CD4-positive, alpha-beta memory T cell (primary cell): ENCODE data around the gene RNASE11. TPM values are rescaled to one million over a fixed set of nuclear protein-coding genes. Genes with fewer than 3 reads are reported as not detected.
A peak's percentile ranks its signal among the peaks of the same experiment; 100 is the strongest.

Experiments
- CTCF ChIA-PET: fragments of 350-600 bp; sonication (Branson Sonifier 250); formaldehyde crosslinking; loops from one replicate; lab custom pipeline; 2021; ENCODE audit warnings: inconsistent platforms; ENCODE audit not compliant: partially characterized antibody; lab: Charles Lee
- POLR2A ChIA-PET: fragments of 350-600 bp; sonication (Branson Sonifier 250); formaldehyde crosslinking; loops from one replicate; lab custom pipeline; 2021; ENCODE audit not compliant: partially characterized antibody; lab: Charles Lee
- DNase-seq, 5 donors: peaks; one replicate each; pipeline versions ENCODE4 v3.0.0 to v3.0.0-alpha.2; 2020 to 2022; ENCODE audit warnings: mixed read lengths in 1 of 5
- H3K27ac ChIP-seq: one replicate; pipeline ENCODE4 v1.7.0; 2013; ENCODE audit warnings: low read depth, low read length
- H3K27me3 ChIP-seq: 2 replicates; pipeline ENCODE4 v1.7.0; 2013; ENCODE audit warnings: mild to moderate bottlenecking, low read length, moderate library complexity; ENCODE audit not compliant: insufficient read depth
- H3K36me3 ChIP-seq: 2 replicates; pipeline ENCODE4 v1.7.0; 2013; ENCODE audit warnings: mild to moderate bottlenecking, low read length, moderate library complexity; ENCODE audit not compliant: insufficient read depth
- H3K4me1 ChIP-seq: 2 replicates; pipeline ENCODE4 v1.7.0; 2013; ENCODE audit warnings: mild to moderate bottlenecking, low read length, moderate library complexity; ENCODE audit not compliant: insufficient read depth
- H3K4me3 ChIP-seq, 2 donors: one replicate each; pipeline ENCODE4 v1.7.0; 2013; ENCODE audit warnings: low read length in 2 of 2, mild to moderate bottlenecking in 1 of 2
- H3K9me3 ChIP-seq, 2 donors: one replicate each; pipeline ENCODE4 v1.7.0; 2013; ENCODE audit warnings: low read length in 2 of 2, control low read depth in 1 of 2; ENCODE audit not compliant: control insufficient read depth in 1 of 2
- H3K27ac Mint-ChIP-seq, 7 donors: one replicate each; pipeline ENCODE4 v1.8.0; 2020 to 2021; ENCODE audit warnings: mixed read lengths in 7 of 7, mild to moderate bottlenecking in 6 of 7, inconsistent platforms in 3 of 7, moderate library complexity in 3 of 7
- H3K27me3 Mint-ChIP-seq, 2 donors: one replicate each; pipeline ENCODE4 v1.8.0; 2020 to 2021; ENCODE audit warnings: mixed read lengths in 2 of 2
- H3K36me3 Mint-ChIP-seq, 2 donors: one replicate each; pipeline ENCODE4 v1.8.0; 2020 to 2021; ENCODE audit warnings: mixed read lengths in 2 of 2, inconsistent platforms in 1 of 2, mild to moderate bottlenecking in 1 of 2
- H3K4me1 Mint-ChIP-seq, 4 donors: one replicate each; pipeline ENCODE4 v1.8.0; 2020 to 2021; ENCODE audit warnings: mixed read lengths in 4 of 4, mild to moderate bottlenecking in 1 of 4
- H3K4me3 Mint-ChIP-seq, 8 donors: one replicate each; pipeline ENCODE4 v1.8.0; 2020 to 2021; ENCODE audit warnings: mixed read lengths in 8 of 8, mild to moderate bottlenecking in 7 of 8, moderate library complexity in 6 of 8, inconsistent platforms in 3 of 8
- H3K9me3 Mint-ChIP-seq, 8 donors: one replicate each; pipeline ENCODE4 v1.8.0; 2020 to 2021; ENCODE audit warnings: mixed read lengths in 8 of 8, mild to moderate bottlenecking in 5 of 8, inconsistent platforms in 3 of 8, moderate library complexity in 1 of 8
- intact Hi-C: fragments of 100-400 bp; cut with micrococcal nuclease; formaldehyde crosslinking; loops from one replicate; pipeline ENCODE4 v1.15.1; 2023
- polyA plus RNA-seq, 2 donors: library from polyadenylated mRNA; unstranded; fragments of 300-500 nt; fragmentation: Illumina TruSeq; gene quantifications; one replicate each; pipeline ENCODE4 v1.2.3, GENCODE V29; 2021
- total RNA-seq, 2 experiments: library from RNA; stranded (reverse); gene quantifications; one replicate each; pipeline ENCODE4 v1.2.3, GENCODE V29; 2021

The RNASE11 gene
- total and polyA plus RNA-seq, 4 experiments from 2014 or later: not detected

- ChIA-PET CTCF (interaction anchor here (0.8 to 13.5 kb wide), 32 partner anchors 10 to 361 kb away, joined by 3 to 354 read pairs (median 4); partner anchors contain the start of genes ANG, APEX1, CCNB1IP1 and OSGEP), POLR2A (interaction anchor here (0.7 to 4.6 kb wide), 16 partner anchors 8 to 282 kb away, joined by 3 to 44 read pairs (median 5); partner anchors contain the start of genes APEX1, CCNB1IP1, PARP2 and PIP4P1)
- intact Hi-C loops: loop anchor here (10.0 kb wide), 1 partner anchor 635 kb away; the partner anchor contains the start of gene OR4K15
- no peaks in the 10 kb centered on the region for H3K27me3 Mint-ChIP-seq
- peak overlapping the region; percentile 68 to 79 for H3K4me3 ChIP-seq
- peak overlapping the region; percentile 39 for H3K27ac ChIP-seq
- H3K9me3 Mint-ChIP-seq: no peaks in the 10 kb centered on the region
- no peaks in the 10 kb centered on the region for H3K36me3 Mint-ChIP-seq
- peak; percentile 70 to 81 (median 73) for DNase-seq
- no peaks in the 10 kb centered on the region for H3K9me3 ChIP-seq
- no peaks in the 10 kb centered on the region for H3K27me3 ChIP-seq
- H3K27ac Mint-ChIP-seq: no peak overlapping the region
- H3K4me3 Mint-ChIP-seq: no peak overlapping the region
- H3K4me1 ChIP-seq: peaks cover 44% of the 10 kb centered on the region
- peaks cover 0 to 10% (median 2%) of the 10 kb centered on the region in 4 donors for H3K4me1 Mint-ChIP-seq
- no peaks in the 10 kb centered on the region for H3K36me3 ChIP-seq
These were observed 22.4 kb upstream of the RNASE11 start for GRCh38 chr14:20610002-20610765.

- Histone ChIP-seq H3K27me3 (no peaks in the 10 kb centered on the region), H3K9me3 (no peaks in the 10 kb centered on the region), H3K4me1 (peaks cover 39% of the 10 kb centered on the region), H3K27ac (peak overlapping the region; percentile 39), H3K4me3 (peak overlapping the region; percentile 68 to 79), H3K36me3 (no peaks in the 10 kb centered on the region)
- no peak overlapping the region for H3K27ac Mint-ChIP-seq
- no peaks in the 10 kb centered on the region for H3K36me3 Mint-ChIP-seq
- H3K9me3 Mint-ChIP-seq: no peaks in the 10 kb centered on the region
- peak; percentile 75 to 81 (median 79) for DNase-seq
- no peaks in the 10 kb centered on the region for H3K27me3 Mint-ChIP-seq
- ChIA-PET CTCF (interaction anchor here (0.7 to 13.5 kb wide), 36 partner anchors 9 to 361 kb away, joined by 3 to 354 read pairs (median 4); partner anchors contain the start of genes ANG, APEX1, CCNB1IP1 and OSGEP), POLR2A (interaction anchor here (0.7 to 4.6 kb wide), 17 partner anchors 9 to 281 kb away, joined by 3 to 44 read pairs (median 5); partner anchors contain the start of genes APEX1, CCNB1IP1, PARP2 and PIP4P1)
- intact Hi-C loops: loop anchor here (1.0 to 10.0 kb wide), 5 partner anchors 78 to 635 kb away; partner anchors contain the start of gene OR4K15
- no peak overlapping the region for H3K4me3 Mint-ChIP-seq
- H3K4me1 Mint-ChIP-seq: peaks cover 0 to 6% (median under 1%) of the 10 kb centered on the region in 4 donors
These were observed 21.6 kb upstream of the RNASE11 start for GRCh38 chr14:20609215-20610001.

GRCh38 chr14:20608383-20609110 lies 20.7 kb upstream of the RNASE11 start:
- Histone ChIP-seq H3K27me3 (no peaks in the 10 kb centered on the region), H3K4me1 (peaks cover 32% of the 10 kb centered on the region), H3K9me3 (no peaks in the 10 kb centered on the region), H3K36me3 (no peaks in the 10 kb centered on the region), H3K27ac (no peak overlapping the region), H3K4me3 (no peak overlapping the region)
- no peaks in the 10 kb centered on the region for H3K36me3 Mint-ChIP-seq
- ChIA-PET POLR2A (interaction anchor here (1.0 to 4.6 kb wide), 9 partner anchors 23 to 281 kb away, joined by 3 to 44 read pairs (median 7); partner anchors contain the start of genes APEX1, PARP2, PNP and RNASE4), CTCF (interaction anchor here (0.7 to 13.5 kb wide), 17 partner anchors 9 to 280 kb away, joined by 3 to 354 read pairs (median 7); partner anchors contain the start of genes ANG, CCNB1IP1, PARP2 and PIP4P1)
- DNase-seq: no peak
- H3K9me3 Mint-ChIP-seq: no peaks in the 10 kb centered on the region
- H3K4me3 Mint-ChIP-seq: peak overlapping the region in 1 of 8 donors; percentile 16
- peak overlapping the region in 1 of 7 donors; percentile 34 for H3K27ac Mint-ChIP-seq
- intact Hi-C loops: loop anchor here (1.0 kb wide), 4 partner anchors 77 to 281 kb away; no protein-coding TSS in a partner anchor
- no peaks in the 10 kb centered on the region for H3K27me3 Mint-ChIP-seq
- H3K4me1 Mint-ChIP-seq: peaks cover 0 to 5% (median 0%) of the 10 kb centered on the region in 4 donors

GRCh38 chr14:20607617-20608016 lies 19.8 kb upstream of the RNASE11 start:
- Mint-ChIP-seq H3K27me3 (no peaks in the 10 kb centered on the region), H3K9me3 (no peaks in the 10 kb centered on the region), H3K36me3 (no peaks in the 10 kb centered on the region), H3K4me3 (no peak overlapping the region), H3K4me1 (peaks cover 0 to 5% (median 0%) of the 10 kb centered on the region in 4 donors), H3K27ac (no peak overlapping the region)
- POLR2A ChIA-PET: interaction anchor here (1.7 to 4.6 kb wide), 3 partner anchors 138 to 280 kb away, joined by 4 to 34 read pairs (median 4); partner anchors contain the start of genes APEX1 and PNP
- H3K4me3 ChIP-seq: no peak overlapping the region
- CTCF ChIA-PET: interaction anchor here (0.9 to 13.5 kb wide), 7 partner anchors 77 to 279 kb away, joined by 4 to 354 read pairs (median 33); partner anchors contain the start of genes ANG, CCNB1IP1, PARP2 and PIP4P1
- intact Hi-C loops: no loop called here
- H3K27me3 ChIP-seq: no peaks in the 10 kb centered on the region
- H3K36me3 ChIP-seq: no peaks in the 10 kb centered on the region
- H3K4me1 ChIP-seq: peaks cover 27% of the 10 kb centered on the region
- no peak overlapping the region for H3K27ac ChIP-seq
- DNase-seq: no peak
- H3K9me3 ChIP-seq: no peaks in the 10 kb centered on the region

- peaks cover 0 to 5% (median 0%) of the 10 kb centered on the region in 4 donors for H3K4me1 Mint-ChIP-seq
- H3K27me3 ChIP-seq: no peaks in the 10 kb centered on the region
- no peak overlapping the region for H3K4me3 Mint-ChIP-seq
- H3K36me3 Mint-ChIP-seq: no peaks in the 10 kb centered on the region
- CTCF ChIA-PET: interaction anchor here (1.3 to 13.5 kb wide), 6 partner anchors 76 to 278 kb away, joined by 4 to 354 read pairs (median 41); partner anchors contain the start of genes ANG, CCNB1IP1, PARP2 and TEP1
- no peaks in the 10 kb centered on the region for H3K9me3 Mint-ChIP-seq
- DNase-seq: no peak
- H3K4me3 ChIP-seq: no peak overlapping the region
- POLR2A ChIA-PET: interaction anchor here (2.0 to 4.6 kb wide), 2 partner anchors 137 to 279 kb away, joined by 4 to 34 read pairs; partner anchors contain the start of gene PNP
- intact Hi-C loops: no loop called here
- peaks cover 19% of the 10 kb centered on the region for H3K4me1 ChIP-seq
- H3K27ac Mint-ChIP-seq: peak overlapping the region in 1 of 7 donors; percentile 4
- H3K27ac ChIP-seq: no peak overlapping the region
- H3K36me3 ChIP-seq: no peaks in the 10 kb centered on the region
- H3K9me3 ChIP-seq: no peaks in the 10 kb centered on the region
- no peaks in the 10 kb centered on the region for H3K27me3 Mint-ChIP-seq
These were observed 19.1 kb upstream of the RNASE11 start for GRCh38 chr14:20606902-20607242.
